IMR-90 (cell line): ENCODE measurements around the gene RARS2. TPM values are rescaled to one million over a fixed set of nuclear protein-coding genes. Genes with fewer than 3 reads are reported as not detected.

Experiments
- ATAC-seq: fragments of 200-7000 bp; cut with Tn5 transposase; 2 replicates; pipeline ENCODE4 v1.9.1; 2020; ENCODE audit warnings: low read depth, mild to moderate bottlenecking, moderate library complexity
- BruUV-seq: library from RNA; stranded (reverse); fragments of 400-500 nt; replicated peaks from 2 replicates; lab custom pipeline; 2021; lab: Mats Ljungman, UMichigan
- CTCF ChIA-PET: fragments of 300-600 bp; formaldehyde crosslinking; extraction: SDS; loops from one replicate; lab custom pipeline; 2021; ENCODE audit warnings: antibody characterized with exemption; lab: Yijun Ruan, JAX
- POLR2A ChIA-PET: fragments of 300-600 bp; sonication (Branson Sonifier 250); formaldehyde crosslinking; loops from one replicate; lab custom pipeline; 2022; ENCODE audit warnings: antibody characterized with exemption; ENCODE audit not compliant: unreplicated experiment; lab: Charles Lee
- DNase-seq: peaks from one replicate; pipeline ENCODE4 v3.0.0; 2013
- H2AFZ ChIP-seq: replicated peaks from 2 replicates; pipeline ENCODE3; 2013; ENCODE audit warnings: low read length, mild to moderate bottlenecking; ENCODE audit not compliant: poor library complexity
- H2AK5ac ChIP-seq: 2 replicates; pipeline ENCODE4 v1.6.1; 2013; ENCODE audit warnings: low read depth, low read length, inconsistent platforms
- H2AK9ac ChIP-seq: replicated peaks from 2 replicates; pipeline ENCODE3; 2013; ENCODE audit warnings: mild to moderate bottlenecking, low read depth, low read length, moderate library complexity; ENCODE audit not compliant: poor library complexity
- H2BK120ac ChIP-seq: 2 replicates; pipeline ENCODE4 v1.6.1; 2013; ENCODE audit warnings: low read depth, low read length, inconsistent platforms
- H2BK15ac ChIP-seq: 3 replicates; pipeline ENCODE4 v1.6.1; 2013; ENCODE audit warnings: low read depth, low read length, inconsistent platforms
- H2BK20ac ChIP-seq: 2 replicates; pipeline ENCODE4 v1.6.1; 2013; ENCODE audit warnings: low read depth, mild to moderate bottlenecking, inconsistent platforms, low read length, moderate library complexity
- H2BK5ac ChIP-seq: 2 replicates; pipeline ENCODE4 v1.6.1; 2013; ENCODE audit warnings: mild to moderate bottlenecking, low read depth, low read length, inconsistent platforms; ENCODE audit not compliant: poor library complexity, severe bottlenecking
- H3K14ac ChIP-seq: replicated peaks from 2 replicates; pipeline ENCODE4 v1.6.1; 2013; ENCODE audit warnings: low read depth, low read length, inconsistent platforms
- H3K18ac ChIP-seq: 2 replicates; pipeline ENCODE4 v1.6.1; 2013; ENCODE audit warnings: low read depth, low read length, control low read depth
- H3K23ac ChIP-seq: 2 replicates; pipeline ENCODE4 v1.6.1; 2013; ENCODE audit warnings: low read depth, low read length, inconsistent platforms
- H3K27ac ChIP-seq: 2 replicates; pipeline ENCODE4 v1.5.1; 2013; ENCODE audit warnings: mild to moderate bottlenecking, control low read depth, low read length; ENCODE audit not compliant: insufficient read depth
- H3K27me3 ChIP-seq: 2 replicates; pipeline ENCODE4 v1.6.1; 2013; ENCODE audit warnings: low read length; ENCODE audit not compliant: control insufficient read depth, insufficient read depth
- H3K36me3 ChIP-seq: 2 replicates; pipeline ENCODE4 v1.6.1; 2013; ENCODE audit warnings: low read length, mixed read lengths; ENCODE audit not compliant: control insufficient read depth, insufficient read depth
- H3K4ac ChIP-seq: 2 replicates; pipeline ENCODE4 v1.6.1; 2013; ENCODE audit warnings: low read depth, low read length, inconsistent platforms
- H3K4me1 ChIP-seq: 2 replicates; pipeline ENCODE4 v1.6.1; 2013; ENCODE audit warnings: low read length, mixed read lengths; ENCODE audit not compliant: control insufficient read depth, insufficient read depth
- H3K4me2 ChIP-seq: 2 replicates; pipeline ENCODE4 v1.6.1; 2013; ENCODE audit warnings: low read depth, mild to moderate bottlenecking, control low read depth, low read length, moderate library complexity
- H3K4me3 ChIP-seq: 2 replicates; pipeline ENCODE4 v1.5.1; 2013; ENCODE audit warnings: low read depth, mild to moderate bottlenecking, control low read depth, low read length, moderate library complexity; ENCODE audit not compliant: insufficient read depth
- H3K56ac ChIP-seq: 2 replicates; pipeline ENCODE4 v1.6.1; 2013; ENCODE audit warnings: low read length, inconsistent platforms; ENCODE audit not compliant: insufficient read depth; ENCODE audit errors: extremely low read depth
- H3K79me1 ChIP-seq, 2 experiments: 2 replicates each; pipeline ENCODE4 v1.6.1; 2013; ENCODE audit warnings: low read length in 2 of 2, inconsistent platforms in 1 of 2, low read depth in 1 of 2
- H3K9ac ChIP-seq: 2 replicates; pipeline ENCODE4 v1.6.1; 2013; ENCODE audit warnings: low read depth, low read length, control low read depth
- H3K9me1 ChIP-seq: 2 replicates; pipeline ENCODE4 v1.6.1; 2013; ENCODE audit warnings: low read length, inconsistent platforms; ENCODE audit not compliant: insufficient read depth
- H3K9me3 ChIP-seq: 2 replicates; pipeline ENCODE4 v1.6.1; 2013; ENCODE audit warnings: low read length; ENCODE audit not compliant: control insufficient read depth, insufficient read depth
- H4K20me1 ChIP-seq: 2 replicates; pipeline ENCODE4 v1.6.1; 2013; ENCODE audit warnings: low read length, inconsistent platforms; ENCODE audit not compliant: insufficient read depth
- H4K5ac ChIP-seq: 2 replicates; pipeline ENCODE4 v1.6.1; 2013; ENCODE audit warnings: mild to moderate bottlenecking, low read depth, low read length, control low read depth
- H4K8ac ChIP-seq, 2 experiments: 2 replicates each; pipeline ENCODE4 v1.6.1; 2013; ENCODE audit warnings: low read depth in 2 of 2, low read length in 2 of 2, control low read depth in 1 of 2, inconsistent platforms in 1 of 2
- H4K91ac ChIP-seq: 2 replicates; pipeline ENCODE4 v1.6.1; 2013; ENCODE audit warnings: low read depth, low read length, inconsistent platforms; ENCODE audit not compliant: insufficient read depth
- BHLHE40 ChIP-seq: fragments of 150-350 bp; IDR thresholded peaks from 2 replicates; pipeline ENCODE4 v1.6.1; 2016; ENCODE audit warnings: mild to moderate bottlenecking, low read depth, low read length
- CEBPB ChIP-seq: IDR thresholded peaks from 2 replicates; pipeline ENCODE4 v1.6.1; 2012; ENCODE audit warnings: low read depth, low read length, improper control_type of control experiment
- CHD1 ChIP-seq: IDR thresholded peaks from 2 replicates; pipeline ENCODE4 v1.6.1; 2012; ENCODE audit warnings: low read depth, low read length, improper control_type of control experiment
- FOS ChIP-seq: fragments of 150-350 bp; IDR thresholded peaks from 2 replicates; pipeline ENCODE4 v1.6.1; 2016; ENCODE audit warnings: low read depth, low read length
- MAZ ChIP-seq: IDR thresholded peaks from 2 replicates; pipeline ENCODE4 v1.6.1; 2012; ENCODE audit warnings: low read depth, mild to moderate bottlenecking, low read length, improper control_type of control experiment, moderate library complexity, borderline replicate concordance
- MXI1 ChIP-seq: IDR thresholded peaks from 2 replicates; pipeline ENCODE4 v1.6.1; 2012; ENCODE audit warnings: low read depth, mild to moderate bottlenecking, low read length, moderate library complexity, borderline replicate concordance
- NFE2L2 ChIP-seq: fragments of 150-350 bp; IDR thresholded peaks from 2 replicates; pipeline ENCODE4 v1.6.1; 2016; ENCODE audit warnings: low read depth, mild to moderate bottlenecking, low read length
- POLR2A ChIP-seq: IDR thresholded peaks from 2 replicates; pipeline ENCODE4 v1.6.1; 2012; ENCODE audit warnings: mild to moderate bottlenecking, low read depth, low read length
- RAD21 ChIP-seq: IDR thresholded peaks from 2 replicates; pipeline ENCODE4 v1.6.1; 2012; ENCODE audit warnings: low read length, improper control_type of control experiment
- RCOR1 ChIP-seq: IDR thresholded peaks from 2 replicates; pipeline ENCODE4 v1.6.1; 2012; ENCODE audit warnings: mild to moderate bottlenecking, low read length, improper control_type of control experiment; ENCODE audit not compliant: insufficient replicate concordance
- RFX5 ChIP-seq: IDR thresholded peaks from 2 replicates; pipeline ENCODE4 v1.8.0; 2012; ENCODE audit warnings: low read depth, mild to moderate bottlenecking, low read length, moderate library complexity
- WGBS, 2 experiments: methylation state at CpG; one replicate each; pipeline versions ENCODE4 v1.1.5 to v1.1.7; 2013; ENCODE audit warnings: missing lambda C conversion rate in 2 of 2; ENCODE audit not compliant: insufficient read length in 1 of 2; ENCODE audit errors: extremely low coverage in 2 of 2; 5-methylcytosine and 5-hydroxymethylcytosine counted together
- dilution Hi-C: fragments of 300-500 bp; cut with HindIII; formaldehyde crosslinking; loops from one replicate; pipeline ENCODE4 v1.14.3; 2018; ENCODE audit warnings: low sequenced_read_pairs; ENCODE audit not compliant: unreplicated experiment
- in situ Hi-C: fragments of 300-500 bp; cut with MboI; formaldehyde crosslinking; loops from 3 replicates; pipeline ENCODE4 v1.14.3; 2019; ENCODE audit warnings: low sequenced_read_pairs, inconsistent platforms, mixed read lengths
- intact Hi-C: fragments of 100-400 bp; cut with micrococcal nuclease; formaldehyde crosslinking; loops from 2 replicates; pipeline ENCODE4 v1.10.0; 2022
- polyA plus RNA-seq, 3 experiments: library from polyadenylated mRNA; depleted of rRNA; stranded (reverse); fragments of >200 nt; gene quantifications; 2 replicates each; pipeline ENCODE4 v1.2.3, GENCODE V29; 2012; ENCODE audit warnings: low replicate concordance in 1 of 3
- total RNA-seq: library from RNA; depleted of rRNA; stranded (reverse); fragments of >200 nt; gene quantifications from 2 replicates; pipeline ENCODE4 v1.2.3, GENCODE V29; 2012
- TF ChIP-seq, protein P1 (sequence below): conservative IDR thresholded peaks from 2 replicates; pipeline ENCODE4 v1.5.1; 2012; ENCODE audit warnings: mild to moderate bottlenecking, low read depth, low read length, improper control_type of control experiment
- TF ChIP-seq, protein P2 (sequence below): fragments of 150-350 bp; IDR thresholded peaks from 2 replicates; pipeline ENCODE4 v1.6.1; 2017; ENCODE audit warnings: mild to moderate bottlenecking, antibody characterized with exemption, low read length, low read depth
- TF ChIP-seq, protein P3 (sequence below): fragments of 150-350 bp; IDR thresholded peaks from 2 replicates; pipeline ENCODE4 v1.6.1; 2016; ENCODE audit warnings: low read depth, mild to moderate bottlenecking, low read length, moderate library complexity, borderline replicate concordance

Gene RARS2
- total and polyA plus RNA-seq, 2 of the 4 experiments (the other 2 are of a cell fraction): 19.9 to 33.0 TPM

DNA sequence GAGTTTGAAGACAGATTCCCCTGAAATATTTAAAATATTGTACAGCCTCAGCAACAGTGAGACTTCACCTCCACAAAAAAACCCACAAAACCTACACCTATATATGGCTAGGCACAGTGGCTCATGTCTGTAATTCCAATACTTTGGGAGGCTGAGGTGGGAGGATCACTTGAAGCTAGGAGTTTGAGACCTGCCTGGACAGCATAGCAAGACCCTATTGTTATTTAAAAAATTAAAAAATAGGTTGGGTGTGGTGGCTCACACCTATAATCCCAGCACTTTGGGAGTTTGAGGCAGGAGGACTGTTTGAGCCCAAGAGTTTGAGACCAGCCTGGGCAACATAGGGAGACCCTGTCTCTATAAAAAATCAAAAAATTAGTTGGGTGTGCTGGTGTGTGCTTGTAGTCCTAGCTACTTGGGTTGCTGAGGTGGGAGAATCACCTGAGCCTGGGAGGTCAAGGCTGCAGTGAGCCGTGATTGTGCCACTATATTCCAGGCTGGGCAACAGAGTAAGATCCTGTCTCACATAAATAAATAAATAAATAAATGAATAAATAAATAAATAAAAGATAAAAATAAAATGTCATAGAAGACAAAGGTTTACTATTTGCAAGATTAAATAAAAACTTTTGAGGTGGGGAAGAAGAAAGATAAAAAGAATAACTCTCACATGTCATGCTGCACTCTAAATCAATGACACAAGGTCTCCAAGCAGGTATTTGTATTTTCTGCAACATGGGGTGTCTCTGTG is 51.1 kb downstream of the RARS2 start:
- ATAC-seq (no peak), DNase-seq (no peak)
- dilution Hi-C loops: no loop called here
- H3K18ac ChIP-seq: no peak overlapping the region
- no peak overlapping the region for H3K4me2 ChIP-seq
- no peak overlapping the region for H3K4ac ChIP-seq
- no peaks in the 10 kb centered on the region for H3K27me3 ChIP-seq
- peaks cover 4% of the 10 kb centered on the region for H3K9me1 ChIP-seq
- no peaks in the 10 kb centered on the region; the same call in none of the 2 replicates for H3K4me1 ChIP-seq
- no peak overlapping the region for H2BK20ac ChIP-seq
- H3K9ac ChIP-seq: no peak overlapping the region
- peaks cover 8 to 12% of the 10 kb centered on the region in 2 experiments for H3K79me1 ChIP-seq
- H3K9me3 ChIP-seq: peaks cover 2% of the 10 kb centered on the region
- H2AK9ac ChIP-seq: no peak overlapping the region
- no peak overlapping the region for H4K8ac ChIP-seq
- no peak overlapping the region for H2AFZ ChIP-seq
- no peak overlapping the region for H2BK5ac ChIP-seq
- in situ Hi-C loops: no loop called here
- H2BK120ac ChIP-seq: no peak overlapping the region
- no peak overlapping the region for H3K23ac ChIP-seq
- H4K20me1 ChIP-seq: no peaks in the 10 kb centered on the region; the same call in 1 of the 2 replicates
- no peak overlapping the region for H3K4me3 ChIP-seq
- TF ChIP-seq MXI1 (no peak), NFE2L2 (no peak), FOS (no peak), POLR2A (no peak), RFX5 (no peak), BHLHE40 (no peak), RAD21 (no peak), CHD1 (no peak), MAZ (no peak), CEBPB (no peak), RCOR1 (no peak)
- TF ChIP-seq, protein P1, sequence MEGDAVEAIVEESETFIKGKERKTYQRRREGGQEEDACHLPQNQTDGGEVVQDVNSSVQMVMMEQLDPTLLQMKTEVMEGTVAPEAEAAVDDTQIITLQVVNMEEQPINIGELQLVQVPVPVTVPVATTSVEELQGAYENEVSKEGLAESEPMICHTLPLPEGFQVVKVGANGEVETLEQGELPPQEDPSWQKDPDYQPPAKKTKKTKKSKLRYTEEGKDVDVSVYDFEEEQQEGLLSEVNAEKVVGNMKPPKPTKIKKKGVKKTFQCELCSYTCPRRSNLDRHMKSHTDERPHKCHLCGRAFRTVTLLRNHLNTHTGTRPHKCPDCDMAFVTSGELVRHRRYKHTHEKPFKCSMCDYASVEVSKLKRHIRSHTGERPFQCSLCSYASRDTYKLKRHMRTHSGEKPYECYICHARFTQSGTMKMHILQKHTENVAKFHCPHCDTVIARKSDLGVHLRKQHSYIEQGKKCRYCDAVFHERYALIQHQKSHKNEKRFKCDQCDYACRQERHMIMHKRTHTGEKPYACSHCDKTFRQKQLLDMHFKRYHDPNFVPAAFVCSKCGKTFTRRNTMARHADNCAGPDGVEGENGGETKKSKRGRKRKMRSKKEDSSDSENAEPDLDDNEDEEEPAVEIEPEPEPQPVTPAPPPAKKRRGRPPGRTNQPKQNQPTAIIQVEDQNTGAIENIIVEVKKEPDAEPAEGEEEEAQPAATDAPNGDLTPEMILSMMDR: no peak
- TF ChIP-seq, protein P2, sequence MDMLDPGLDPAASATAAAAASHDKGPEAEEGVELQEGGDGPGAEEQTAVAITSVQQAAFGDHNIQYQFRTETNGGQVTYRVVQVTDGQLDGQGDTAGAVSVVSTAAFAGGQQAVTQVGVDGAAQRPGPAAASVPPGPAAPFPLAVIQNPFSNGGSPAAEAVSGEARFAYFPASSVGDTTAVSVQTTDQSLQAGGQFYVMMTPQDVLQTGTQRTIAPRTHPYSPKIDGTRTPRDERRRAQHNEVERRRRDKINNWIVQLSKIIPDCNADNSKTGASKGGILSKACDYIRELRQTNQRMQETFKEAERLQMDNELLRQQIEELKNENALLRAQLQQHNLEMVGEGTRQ: no peak
- TF ChIP-seq, protein P3, sequence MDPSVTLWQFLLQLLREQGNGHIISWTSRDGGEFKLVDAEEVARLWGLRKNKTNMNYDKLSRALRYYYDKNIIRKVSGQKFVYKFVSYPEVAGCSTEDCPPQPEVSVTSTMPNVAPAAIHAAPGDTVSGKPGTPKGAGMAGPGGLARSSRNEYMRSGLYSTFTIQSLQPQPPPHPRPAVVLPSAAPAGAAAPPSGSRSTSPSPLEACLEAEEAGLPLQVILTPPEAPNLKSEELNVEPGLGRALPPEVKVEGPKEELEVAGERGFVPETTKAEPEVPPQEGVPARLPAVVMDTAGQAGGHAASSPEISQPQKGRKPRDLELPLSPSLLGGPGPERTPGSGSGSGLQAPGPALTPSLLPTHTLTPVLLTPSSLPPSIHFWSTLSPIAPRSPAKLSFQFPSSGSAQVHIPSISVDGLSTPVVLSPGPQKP: no peak
- no peak overlapping the region for H3K27ac ChIP-seq
- BruUV-seq: no TSS peak
- POLR2A ChIA-PET: no interaction called here
- H4K5ac ChIP-seq: no peak overlapping the region
- no peak overlapping the region for H2AK5ac ChIP-seq
- no CpG with 5 or more reads among the region's 1 CpG for WGBS, 2 experiments
- no peak overlapping the region for H3K56ac ChIP-seq
- peaks cover 35% of the 10 kb centered on the region for H3K36me3 ChIP-seq
- CTCF ChIA-PET: interaction anchor here (0.6 kb wide), 1 partner anchor 178 kb away, joined by 3 read pairs; no protein-coding TSS in a partner anchor
- H4K91ac ChIP-seq: no peak overlapping the region
- no peak overlapping the region for H3K14ac ChIP-seq
- no peak overlapping the region for H2BK15ac ChIP-seq
- intact Hi-C loops: no loop called here
